SK-N-SH treated with all-trans-retinoic acid at 6 μM for 48 hours (cell line): ENCODE data around the gene PUS3.

Experiments used
- ATAC-seq: fragments of 200-7000 bp; cut with Tn5 transposase; 3 replicates; pipeline ENCODE4 v1.9.1; 2020; ENCODE audit warnings: mild to moderate bottlenecking, moderate library complexity
- BACH2 ChIP-seq: fragments of 250-450 bp; sonication (Bioruptor Pico); IDR thresholded peaks from 2 replicates; pipeline ENCODE4 v1.9.0; 2021; ENCODE audit warnings: mild to moderate bottlenecking, borderline replicate concordance
- CREB5 ChIP-seq: fragments of 250-450 bp; sonication (Bioruptor Pico); IDR thresholded peaks from 2 replicates; pipeline ENCODE4 v1.5.1; 2020; ENCODE audit warnings: low read depth, mild to moderate bottlenecking, moderate library complexity
- CSDC2 ChIP-seq: fragments of 250-450 bp; sonication (Bioruptor Pico); IDR thresholded peaks from 2 replicates; pipeline ENCODE4 v1.5.0; 2020; ENCODE audit warnings: mild to moderate bottlenecking, moderate library complexity
- ESRRG ChIP-seq: fragments of 250-450 bp; sonication (Bioruptor Pico); IDR thresholded peaks from 2 replicates; pipeline ENCODE4 v1.6.1; 2021; ENCODE audit warnings: mild to moderate bottlenecking
- GLIS3 ChIP-seq: fragments of 250-450 bp; sonication (Bioruptor Pico); IDR thresholded peaks from 2 replicates; pipeline ENCODE4 v1.5.0; 2020; ENCODE audit warnings: mild to moderate bottlenecking, moderate library complexity
- ISL1 ChIP-seq: fragments of 250-450 bp; sonication (Bioruptor Pico); IDR thresholded peaks from 2 replicates; pipeline ENCODE4 v2.1.2; 2022; ENCODE audit warnings: mild to moderate bottlenecking, moderate library complexity
- PATZ1 ChIP-seq: fragments of 250-450 bp; sonication (Bioruptor Pico); IDR thresholded peaks from 2 replicates; pipeline ENCODE4 v1.8.0; 2020; ENCODE audit warnings: mild to moderate bottlenecking, moderate library complexity, borderline replicate concordance
- RARB ChIP-seq: fragments of 250-450 bp; sonication (Bioruptor Pico); IDR thresholded peaks from 2 replicates; pipeline ENCODE4 v1.8.0; 2021; ENCODE audit warnings: mild to moderate bottlenecking, moderate library complexity
- SNAI2 ChIP-seq: fragments of 250-450 bp; sonication (Bioruptor Pico); IDR thresholded peaks from 2 replicates; pipeline ENCODE4 v1.5.0; 2020; ENCODE audit warnings: mild to moderate bottlenecking, moderate library complexity
- TCF4 ChIP-seq: fragments of 250-450 bp; sonication (Bioruptor Pico); IDR thresholded peaks from 2 replicates; pipeline ENCODE4 v1.8.0; 2021; ENCODE audit warnings: mild to moderate bottlenecking, moderate library complexity, borderline replicate concordance
- TSHZ2 ChIP-seq: fragments of 250-450 bp; sonication (Bioruptor Pico); IDR thresholded peaks from 2 replicates; pipeline ENCODE4 v1.5.0; 2020; ENCODE audit warnings: mild to moderate bottlenecking, moderate library complexity
- ZC3H10 ChIP-seq: fragments of 250-450 bp; sonication (Bioruptor Pico); IDR thresholded peaks from 2 replicates; pipeline ENCODE4 v1.5.1; 2021; ENCODE audit warnings: mild to moderate bottlenecking, moderate library complexity
- ZFP3 ChIP-seq: fragments of 250-450 bp; sonication (Bioruptor Pico); IDR thresholded peaks from 2 replicates; pipeline ENCODE4 v1.5.0; 2020; ENCODE audit warnings: mild to moderate bottlenecking, moderate library complexity
- ZFP30 ChIP-seq: fragments of 450-650 bp; formaldehyde crosslinking; IDR thresholded peaks from 2 replicates; pipeline ENCODE4 v1.5.0; 2022; ENCODE audit warnings: mild to moderate bottlenecking, moderate library complexity
- ZNF565 ChIP-seq: fragments of 450-650 bp; formaldehyde crosslinking; conservative IDR thresholded peaks from 2 replicates; pipeline ENCODE4 v1.5.0; 2020; ENCODE audit warnings: low read depth, mild to moderate bottlenecking, moderate library complexity
- ZNF70 ChIP-seq: fragments of 450-650 bp; formaldehyde crosslinking; IDR thresholded peaks from 2 replicates; pipeline ENCODE4 v1.5.0; 2020; ENCODE audit warnings: mild to moderate bottlenecking, moderate library complexity
- ZNF8 ChIP-seq: fragments of 450-650 bp; formaldehyde crosslinking; IDR thresholded peaks from 2 replicates; pipeline ENCODE4 v1.5.0; 2020; ENCODE audit warnings: mild to moderate bottlenecking, moderate library complexity

Gene PUS3

GRCh38 chr11:125948278-125949051 is 45.5 kb upstream of the PUS3 start:
- TF ChIP-seq ZFP30 (CRISPR knock-in tag) (no peak), GLIS3 (CRISPR knock-in tag) (no peak), ZNF8 (no peak), CREB5 (CRISPR knock-in tag) (no peak)
- no peak for ATAC-seq

- TF ChIP-seq GLIS3 (CRISPR knock-in tag), result no peak
- no peak for TF ChIP-seq ISL1 (CRISPR knock-in tag)
- no peak for TF ChIP-seq ESRRG (CRISPR knock-in tag)
- TF ChIP-seq TCF4 (CRISPR knock-in tag), result no peak
- TF ChIP-seq ZNF70 (CRISPR knock-in tag), result no peak
Measured at GRCh38 chr11:125947419-125948277, 44.6 kb upstream of the PUS3 start.

GRCh38 chr11:125946712-125947418 is 43.9 kb upstream of the PUS3 start:
- no peak for ATAC-seq
- no peak for TF ChIP-seq CREB5 (CRISPR knock-in tag)
- no peak for TF ChIP-seq ZFP3 (CRISPR knock-in tag)
- TF ChIP-seq CSDC2, result no peak
- no peak for TF ChIP-seq RARB
- TF ChIP-seq BACH2, result no peak
- TF ChIP-seq, all 23 proteins: peak for 0

More at GRCh38 chr11:125947419-125948277, 44.6 kb upstream of the PUS3 start:
- ATAC-seq, result no peak

GRCh38 chr11:125945797-125946520 is 43.0 kb upstream of the PUS3 start, which contains the start of gene VSIG10L2:
Gene VSIG10L2 (plus strand): TSS chr11:125946044. CDS start chr11:125946056, 12 bp downstream.
- TF ChIP-seq RARB, result no peak
- no peak for TF ChIP-seq TSHZ2 (CRISPR knock-in tag)
- no peak for TF ChIP-seq ZNF565 (CRISPR knock-in tag)
- TF ChIP-seq BACH2, result no peak
- no peak for TF ChIP-seq ZNF70 (CRISPR knock-in tag)
- no peak for TF ChIP-seq GLIS3 (CRISPR knock-in tag)

GRCh38 chr11:125945011-125945796 is 42.2 kb upstream of the PUS3 start:
- TF ChIP-seq ISL1 (CRISPR knock-in tag) (no peak), SNAI2 (CRISPR knock-in tag) (no peak), RARB (no peak), ZC3H10 (CRISPR knock-in tag) (no peak), ZNF8 (no peak), TCF4 (CRISPR knock-in tag) (no peak), CREB5 (CRISPR knock-in tag) (no peak), ZNF565 (CRISPR knock-in tag) (no peak), ESRRG (CRISPR knock-in tag) (no peak), PATZ1 (CRISPR knock-in tag) (no peak)
- TF ChIP-seq, all 23 proteins: peak for 0
- ATAC-seq, result no peak

More at GRCh38 chr11:125945797-125946520, 43.0 kb upstream of the PUS3 start, which contains the start of gene VSIG10L2:
- no peak for ATAC-seq
